ENCODE results near the gene GLIPR2.
A peak's percentile ranks its signal among the peaks of the same experiment; 100 is the strongest.
"Not testable (repeated sequence)": the region's sequence is repeated elsewhere in the genome, so short reads cannot be mapped to it uniquely, and the experiment has no call there.

Gene GLIPR2, protein sequence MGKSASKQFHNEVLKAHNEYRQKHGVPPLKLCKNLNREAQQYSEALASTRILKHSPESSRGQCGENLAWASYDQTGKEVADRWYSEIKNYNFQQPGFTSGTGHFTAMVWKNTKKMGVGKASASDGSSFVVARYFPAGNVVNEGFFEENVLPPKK

DNA sequence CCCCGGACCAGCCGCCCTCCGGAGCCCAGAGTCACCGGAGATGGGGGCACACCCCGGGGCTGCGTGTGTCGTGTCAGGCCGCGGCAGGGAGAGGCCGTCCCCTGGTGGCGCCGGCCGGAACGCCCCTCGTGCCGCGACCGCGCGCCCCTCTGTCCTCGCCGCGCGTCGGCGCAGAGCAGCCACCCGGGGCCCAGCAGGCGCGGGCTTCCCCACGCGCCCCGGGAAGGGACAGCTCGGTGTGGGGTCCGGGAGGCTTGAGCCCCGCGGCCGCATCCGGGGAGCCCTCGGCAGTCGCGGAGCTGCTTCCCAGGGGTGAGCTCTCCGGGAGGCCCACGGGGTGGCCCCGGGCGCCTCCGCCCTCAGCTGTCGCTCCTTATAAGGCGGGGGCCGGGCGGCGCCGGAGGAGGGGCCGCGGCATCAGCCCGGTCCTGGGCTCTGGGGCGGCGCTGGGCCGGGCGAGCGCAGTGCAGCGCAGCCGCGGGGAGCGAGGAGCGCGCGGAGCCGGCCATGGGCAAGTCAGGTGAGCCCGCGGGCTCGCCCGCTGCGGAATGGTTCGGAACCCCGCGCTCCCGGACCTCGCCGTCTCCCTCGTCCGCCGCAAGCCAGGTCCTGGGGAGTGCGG lies at the start of gene GLIPR2:
Gene GLIPR2, plus strand, starts transcription at position 462 of the 622 bp plus-strand sequence. Its CDS starts 46 bp downstream, at position 508.
- H3K4me3 ChIP-seq (ENCODE audit: low read depth in 1 of 2, low read length in 2 of 2), result peak within 1 kb of the TSS; percentile 81 to 85
- no peaks in the 10 kb centered on the region for H3K36me3 ChIP-seq (ENCODE audit: control insufficient read depth in 1 of 2, insufficient read depth in 2 of 2, low read length in 2 of 2)
- H3K9ac ChIP-seq (ENCODE audit: low read depth in 1 of 2, low read length in 2 of 2), result peak within 1 kb of the TSS; percentile 76 to 78
- peaks cover 32 to 45% of the 10 kb centered on the region in 2 donors for H3K4me1 ChIP-seq (ENCODE audit: control insufficient read depth in 1 of 2, insufficient read depth in 2 of 2, low read length in 2 of 2)
- no peaks in the 10 kb centered on the region for H3K9me3 ChIP-seq (ENCODE audit: control insufficient read depth in 1 of 2, low read length in 2 of 2)
- H3K27me3 ChIP-seq (ENCODE audit: control insufficient read depth in 1 of 2, insufficient read depth in 2 of 2, low read length in 2 of 2), result peaks cover 0 to 10% of the 10 kb centered on the region in 2 donors
- peak within 1 kb of the TSS; percentile 28 for H3K27ac ChIP-seq (ENCODE audit: low read depth, low read length)

GRCh38 chr9:36087054-36087453 lies 49.5 kb upstream of the GLIPR2 start:
- H3K27me3 ChIP-seq (ENCODE audit: control insufficient read depth in 1 of 2, insufficient read depth in 2 of 2, low read length in 2 of 2), result not testable (repeated sequence)

DNA sequence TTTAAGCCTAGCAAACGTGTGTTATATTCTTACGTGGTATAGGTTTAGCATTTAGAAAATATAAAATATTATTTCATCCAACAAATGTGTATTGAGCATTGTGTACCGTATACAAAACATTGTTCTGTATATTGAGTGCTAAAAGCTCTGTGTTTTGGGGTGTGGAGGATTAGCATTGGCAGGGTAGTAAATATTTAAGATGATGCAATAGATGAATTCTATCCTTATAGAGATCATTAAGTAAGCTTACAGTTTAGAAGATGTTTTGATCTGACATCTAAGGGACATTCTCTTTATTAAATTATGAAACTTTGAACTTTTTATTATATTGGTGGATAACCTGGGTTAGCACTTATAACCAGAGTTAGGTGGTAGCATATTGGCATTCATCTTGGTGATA lies 48.5 kb upstream of the GLIPR2 start:
- Histone ChIP-seq H3K4me3 (ENCODE audit: low read depth in 1 of 2, low read length in 2 of 2) (no peak overlapping the region), H3K9ac (ENCODE audit: low read depth in 1 of 2, low read length in 2 of 2) (no peak overlapping the region), H3K27me3 (ENCODE audit: control insufficient read depth in 1 of 2, insufficient read depth in 2 of 2, low read length in 2 of 2) (no peaks in the 10 kb centered on the region), H3K9me3 (ENCODE audit: control insufficient read depth in 1 of 2, low read length in 2 of 2) (no peaks in the 10 kb centered on the region), H3K36me3 (ENCODE audit: control insufficient read depth in 1 of 2, insufficient read depth in 2 of 2, low read length in 2 of 2) (no peaks in the 10 kb centered on the region), H3K27ac (ENCODE audit: low read depth, low read length) (no peak overlapping the region), H3K4me1 (ENCODE audit: control insufficient read depth in 1 of 2, insufficient read depth in 2 of 2, low read length in 2 of 2) (peaks cover 3 to 18% of the 10 kb centered on the region in 2 donors)

More at GRCh38 chr9:36087054-36087453, 49.5 kb upstream of the GLIPR2 start:
- H3K4me3 ChIP-seq (ENCODE audit: low read depth in 1 of 2, low read length in 2 of 2); H3K9me3 ChIP-seq (ENCODE audit: control insufficient read depth in 1 of 2, low read length in 2 of 2); H3K27ac ChIP-seq (ENCODE audit: low read depth, low read length); H3K36me3 ChIP-seq (ENCODE audit: control insufficient read depth in 1 of 2, insufficient read depth in 2 of 2, low read length in 2 of 2); H3K9ac ChIP-seq (ENCODE audit: low read depth in 1 of 2, low read length in 2 of 2): not testable (repeated sequence)
- H3K4me1 ChIP-seq (ENCODE audit: control insufficient read depth in 1 of 2, insufficient read depth in 2 of 2, low read length in 2 of 2), result peaks cover 3 to 19% of the 10 kb centered on the region in 2 donors

GRCh38 chr9:36091026-36091953 lies 45.2 kb upstream of the GLIPR2 start:
- Histone ChIP-seq H3K27me3 (ENCODE audit: control insufficient read depth in 1 of 2, insufficient read depth in 2 of 2, low read length in 2 of 2) (no peaks in the 10 kb centered on the region), H3K9ac (ENCODE audit: low read depth in 1 of 2, low read length in 2 of 2) (no peak overlapping the region), H3K36me3 (ENCODE audit: control insufficient read depth in 1 of 2, insufficient read depth in 2 of 2, low read length in 2 of 2) (no peaks in the 10 kb centered on the region), H3K9me3 (ENCODE audit: control insufficient read depth in 1 of 2, low read length in 2 of 2) (no peaks in the 10 kb centered on the region), H3K27ac (ENCODE audit: low read depth, low read length) (no peak overlapping the region), H3K4me1 (ENCODE audit: control insufficient read depth in 1 of 2, insufficient read depth in 2 of 2, low read length in 2 of 2) (peaks cover 4 to 13% of the 10 kb centered on the region in 2 donors), H3K4me3 (ENCODE audit: low read depth in 1 of 2, low read length in 2 of 2) (no peak overlapping the region)

GRCh38 chr9:36092014-36092413 lies 44.5 kb upstream of the GLIPR2 start:
- Histone ChIP-seq H3K27me3 (ENCODE audit: control insufficient read depth in 1 of 2, insufficient read depth in 2 of 2, low read length in 2 of 2) (no peaks in the 10 kb centered on the region), H3K4me1 (ENCODE audit: control insufficient read depth in 1 of 2, insufficient read depth in 2 of 2, low read length in 2 of 2) (peaks cover 4 to 13% of the 10 kb centered on the region in 2 donors), H3K4me3 (ENCODE audit: low read depth in 1 of 2, low read length in 2 of 2) (no peak overlapping the region), H3K9me3 (ENCODE audit: control insufficient read depth in 1 of 2, low read length in 2 of 2) (no peaks in the 10 kb centered on the region), H3K9ac (ENCODE audit: low read depth in 1 of 2, low read length in 2 of 2) (no peak overlapping the region), H3K36me3 (ENCODE audit: control insufficient read depth in 1 of 2, insufficient read depth in 2 of 2, low read length in 2 of 2) (no peaks in the 10 kb centered on the region), H3K27ac (ENCODE audit: low read depth, low read length) (no peak overlapping the region)

DNA sequence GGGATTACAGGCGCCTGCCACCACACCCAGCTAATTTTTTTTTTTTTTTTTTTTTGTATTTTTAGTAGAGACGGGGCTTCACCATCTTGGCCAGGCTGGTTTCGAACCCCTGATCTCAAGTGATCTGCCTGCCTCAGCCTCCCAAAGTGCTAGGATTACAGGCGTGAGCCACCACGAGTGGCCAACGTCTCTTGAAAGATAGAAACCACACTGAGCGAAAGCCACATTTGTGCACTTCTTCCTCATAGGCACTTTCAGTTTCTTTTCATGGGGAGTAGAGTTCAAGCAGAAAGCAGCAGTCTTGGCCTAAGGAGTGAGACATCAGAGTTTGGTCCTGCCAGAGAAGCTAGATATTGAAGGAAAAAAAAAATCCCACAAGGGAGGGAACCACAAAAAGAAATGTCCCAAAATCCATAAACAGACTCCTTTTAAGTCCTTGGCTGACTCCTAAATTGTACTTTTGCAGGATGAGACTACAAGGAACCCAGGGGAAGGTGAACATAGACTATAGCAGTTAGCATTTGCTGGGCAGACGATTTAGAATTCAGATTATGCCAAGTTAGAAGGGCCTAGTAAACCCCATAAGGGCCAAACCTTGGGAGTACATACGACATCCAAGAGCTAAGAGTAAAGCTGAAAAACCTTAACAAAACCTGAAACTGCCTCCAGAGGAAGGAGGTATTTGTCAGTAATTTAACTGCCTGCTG lies 43.9 kb upstream of the GLIPR2 start:
- no peaks in the 10 kb centered on the region for H3K27me3 ChIP-seq (ENCODE audit: control insufficient read depth in 1 of 2, insufficient read depth in 2 of 2, low read length in 2 of 2)
- H3K9ac ChIP-seq (ENCODE audit: low read depth in 1 of 2, low read length in 2 of 2), result peak overlapping the region in 1 of 2 donors; percentile 0
- no peak overlapping the region for H3K27ac ChIP-seq (ENCODE audit: low read depth, low read length)

DNA sequence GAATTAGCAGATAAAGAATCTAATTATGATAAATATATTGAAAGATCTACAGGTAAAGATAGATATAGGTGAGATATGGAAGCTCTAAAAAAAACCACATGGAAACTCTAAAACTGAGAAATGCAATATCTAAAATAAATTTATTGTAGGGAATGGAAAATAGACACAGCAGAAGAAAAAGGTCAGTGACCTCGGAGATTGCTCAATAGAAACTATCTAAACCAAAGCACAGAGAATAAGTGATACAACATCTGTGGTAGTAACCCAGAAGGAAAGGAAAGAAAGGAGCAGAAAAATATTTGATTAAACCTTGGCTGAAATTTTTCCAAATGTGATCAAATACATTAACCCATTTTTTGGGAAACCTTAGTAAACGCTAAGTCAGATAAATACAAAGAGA lies 43.1 kb upstream of the GLIPR2 start:
- Histone ChIP-seq H3K27me3 (ENCODE audit: control insufficient read depth in 1 of 2, insufficient read depth in 2 of 2, low read length in 2 of 2) (no peaks in the 10 kb centered on the region), H3K27ac (ENCODE audit: low read depth, low read length) (no peak overlapping the region), H3K9me3 (ENCODE audit: control insufficient read depth in 1 of 2, low read length in 2 of 2) (no peaks in the 10 kb centered on the region), H3K4me3 (ENCODE audit: low read depth in 1 of 2, low read length in 2 of 2) (no peak overlapping the region), H3K4me1 (ENCODE audit: control insufficient read depth in 1 of 2, insufficient read depth in 2 of 2, low read length in 2 of 2) (peaks cover 4 to 13% of the 10 kb centered on the region in 2 donors), H3K9ac (ENCODE audit: low read depth in 1 of 2, low read length in 2 of 2) (no peak overlapping the region), H3K36me3 (ENCODE audit: control insufficient read depth in 1 of 2, insufficient read depth in 2 of 2, low read length in 2 of 2) (no peaks in the 10 kb centered on the region)

More for the DNA sequence above, 43.9 kb upstream of the GLIPR2 start:
- Histone ChIP-seq H3K4me1 (ENCODE audit: control insufficient read depth in 1 of 2, insufficient read depth in 2 of 2, low read length in 2 of 2) (peaks cover 4 to 13% of the 10 kb centered on the region in 2 donors), H3K9me3 (ENCODE audit: control insufficient read depth in 1 of 2, low read length in 2 of 2) (no peaks in the 10 kb centered on the region), H3K36me3 (ENCODE audit: control insufficient read depth in 1 of 2, insufficient read depth in 2 of 2, low read length in 2 of 2) (no peaks in the 10 kb centered on the region), H3K4me3 (ENCODE audit: low read depth in 1 of 2, low read length in 2 of 2) (no peak overlapping the region)

- no peak overlapping the region for H3K9ac ChIP-seq (ENCODE audit: low read depth in 1 of 2, low read length in 2 of 2)
- no peaks in the 10 kb centered on the region for H3K4me1 ChIP-seq (ENCODE audit: control insufficient read depth in 1 of 2, insufficient read depth in 2 of 2, low read length in 2 of 2)
- H3K27ac ChIP-seq (ENCODE audit: low read depth, low read length), result no peak overlapping the region
- H3K36me3 ChIP-seq (ENCODE audit: control insufficient read depth in 1 of 2, insufficient read depth in 2 of 2, low read length in 2 of 2), result no peaks in the 10 kb centered on the region
- no peak overlapping the region for H3K4me3 ChIP-seq (ENCODE audit: low read depth in 1 of 2, low read length in 2 of 2)
- H3K9me3 ChIP-seq (ENCODE audit: control insufficient read depth in 1 of 2, low read length in 2 of 2), result no peaks in the 10 kb centered on the region
- H3K27me3 ChIP-seq (ENCODE audit: control insufficient read depth in 1 of 2, insufficient read depth in 2 of 2, low read length in 2 of 2), result no peaks in the 10 kb centered on the region
Observed at GRCh38 chr9:36099718-36100117, 36.8 kb upstream of the GLIPR2 start.

DNA sequence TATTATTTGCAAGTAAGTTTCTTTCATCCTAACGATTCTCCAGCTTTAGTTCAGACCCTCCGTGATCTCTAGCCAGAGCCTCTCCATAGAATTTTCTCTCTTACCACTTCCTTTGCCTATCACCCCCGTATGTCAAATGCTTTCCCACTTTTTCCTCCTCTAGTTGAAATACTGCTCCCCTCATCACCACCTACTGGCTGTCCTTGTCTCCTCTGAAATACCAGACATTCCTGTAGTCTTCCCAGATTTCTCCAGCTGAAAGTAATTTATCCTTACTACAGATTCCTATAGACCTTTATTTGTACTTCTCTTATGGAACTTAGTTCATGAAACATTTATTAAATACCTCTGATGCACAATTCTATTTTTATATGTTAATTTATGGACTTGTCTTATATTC lies 36.0 kb upstream of the GLIPR2 start:
- H3K27me3 ChIP-seq (ENCODE audit: control insufficient read depth in 1 of 2, insufficient read depth in 2 of 2, low read length in 2 of 2), result no peaks in the 10 kb centered on the region
- no peak overlapping the region for H3K9ac ChIP-seq (ENCODE audit: low read depth in 1 of 2, low read length in 2 of 2)
- no peak overlapping the region for H3K4me3 ChIP-seq (ENCODE audit: low read depth in 1 of 2, low read length in 2 of 2)
- H3K4me1 ChIP-seq (ENCODE audit: control insufficient read depth in 1 of 2, insufficient read depth in 2 of 2, low read length in 2 of 2), result no peaks in the 10 kb centered on the region
- no peaks in the 10 kb centered on the region for H3K9me3 ChIP-seq (ENCODE audit: control insufficient read depth in 1 of 2, low read length in 2 of 2)
- H3K27ac ChIP-seq (ENCODE audit: low read depth, low read length), result no peak overlapping the region
- no peaks in the 10 kb centered on the region for H3K36me3 ChIP-seq (ENCODE audit: control insufficient read depth in 1 of 2, insufficient read depth in 2 of 2, low read length in 2 of 2)

Data from duodenal mucosa (tissue), 2 donors.